ENCODE measurements around the gene EPS8L2.
A peak's percentile ranks its signal among the peaks of the same experiment; 100 is the strongest.

EPS8L2 gene

GRCh38 chr11:704781-705645 lies 1.0 kb upstream of the EPS8L2 start:
- DNase-seq (ENCODE audit: low read depth): no peak

- DNase-seq (ENCODE audit: low read depth): no peak
These were observed 467 bp downstream of the EPS8L2 start for GRCh38 chr11:706439-706956.

- DNase-seq (ENCODE audit: low read depth): no peak
These were observed 1.2 kb downstream of the EPS8L2 start for GRCh38 chr11:706957-707816.

- DNase-seq (ENCODE audit: low read depth): no peak
These were observed 1.9 kb downstream of the EPS8L2 start for GRCh38 chr11:707817-708420.

DNA sequence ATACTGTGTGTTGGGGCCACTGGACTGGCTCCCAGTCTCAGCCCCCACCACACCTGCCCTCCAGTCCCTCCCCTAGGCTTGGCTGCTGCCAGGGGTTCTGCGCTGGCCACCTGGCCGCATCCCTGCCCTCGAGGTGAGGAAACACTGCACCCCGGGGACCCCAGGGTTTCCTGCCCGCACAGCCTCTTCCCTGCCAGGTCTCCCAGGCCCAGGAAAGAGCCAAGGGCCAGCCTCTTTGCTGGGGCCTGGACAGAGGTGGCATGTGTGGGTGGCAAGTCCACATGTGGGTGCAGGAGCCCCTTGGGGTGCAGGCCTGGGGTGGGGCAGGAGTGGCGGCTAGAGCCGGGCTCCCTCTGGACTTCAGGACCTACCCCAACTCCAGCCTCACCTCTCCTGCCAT lies 2.5 kb downstream of the EPS8L2 start:
- no peak for DNase-seq (ENCODE audit: low read depth)

DNA sequence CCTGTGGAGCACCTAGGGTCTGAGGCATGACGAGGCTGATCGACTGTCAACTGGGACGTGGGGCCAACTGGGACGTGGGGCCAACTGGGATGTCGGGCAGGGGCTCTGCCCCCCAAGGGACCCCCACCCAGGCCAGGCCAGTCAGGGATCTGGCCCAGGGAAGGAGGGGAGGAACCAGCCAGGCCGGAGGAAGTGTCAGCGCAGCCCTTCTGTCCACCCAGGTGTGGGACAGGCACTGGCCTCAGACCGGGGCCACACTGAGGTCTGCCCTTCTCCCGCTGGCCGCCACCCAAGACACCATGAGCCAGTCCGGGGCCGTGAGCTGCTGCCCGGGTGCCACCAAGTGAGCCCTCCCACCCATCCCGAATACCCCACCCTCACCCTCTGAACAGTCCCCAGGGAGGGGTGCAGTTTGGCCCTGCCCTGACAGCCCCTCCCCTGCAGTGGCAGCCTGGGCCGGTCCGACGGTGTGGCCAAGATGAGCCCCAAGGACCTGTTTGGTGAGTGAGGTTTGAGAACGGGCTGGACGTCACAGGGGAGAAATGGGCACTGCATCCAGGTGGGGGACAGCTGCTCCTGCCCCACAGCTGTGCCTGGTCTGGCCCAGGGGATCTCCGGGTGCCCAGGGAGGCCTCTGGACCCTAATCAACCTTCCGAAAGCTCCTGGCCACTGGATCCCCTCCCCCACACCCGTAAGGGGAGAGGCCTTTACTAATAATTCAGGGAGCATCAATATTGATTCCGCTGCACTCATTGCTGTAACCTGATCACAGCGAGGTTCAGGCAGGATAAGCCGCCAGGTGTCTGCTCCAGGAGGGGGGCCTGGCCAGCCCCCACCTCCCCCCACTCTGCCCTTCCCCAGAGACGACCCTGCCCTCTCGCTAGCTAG lies 3.3 kb downstream of the EPS8L2 start:
- no peak for DNase-seq (ENCODE audit: low read depth)

GRCh38 chr11:714436-714835 lies 8.4 kb downstream of the EPS8L2 start:
- no peak for DNase-seq (ENCODE audit: low read depth)

DNA sequence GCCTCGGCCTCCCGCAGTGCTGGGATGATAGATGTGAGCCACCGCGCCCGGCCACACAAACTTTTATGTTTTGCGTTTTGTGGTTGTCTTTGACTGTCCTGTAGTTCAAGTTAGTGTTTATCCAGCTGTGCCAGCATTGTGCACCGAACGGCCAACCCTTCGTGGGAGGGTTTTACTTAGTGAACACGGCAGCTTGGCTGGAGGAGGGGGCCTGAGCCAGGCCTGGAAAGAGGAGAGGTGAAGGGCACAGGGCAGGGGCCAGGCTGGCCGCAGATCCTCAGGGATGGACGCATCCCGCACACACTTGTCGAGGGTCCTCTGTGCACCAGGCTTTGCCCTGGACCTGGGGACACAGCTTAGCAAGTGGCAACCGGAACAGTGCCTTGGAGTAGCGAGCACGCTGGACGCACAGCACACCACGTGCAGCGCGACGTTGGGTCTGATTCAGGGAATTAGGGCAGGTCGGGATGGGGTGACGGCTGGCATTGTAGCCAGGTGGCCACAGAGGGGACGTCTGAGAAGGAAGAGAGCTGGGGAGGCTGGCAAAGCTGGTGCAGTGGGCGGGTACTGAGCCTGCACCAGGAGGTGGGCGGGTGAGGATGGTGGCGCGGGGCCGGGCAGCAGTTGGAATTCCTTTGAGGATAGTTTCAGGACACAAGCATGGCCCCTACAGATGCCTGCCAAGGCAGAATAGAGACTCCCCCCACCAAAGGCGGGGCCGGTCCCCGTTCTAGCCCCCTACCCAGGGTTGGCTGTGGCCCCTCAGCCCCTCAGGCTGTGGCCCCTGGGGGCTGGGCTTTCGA lies 13.4 kb downstream of the EPS8L2 start:
- no peak for DNase-seq (ENCODE audit: low read depth)

DNA sequence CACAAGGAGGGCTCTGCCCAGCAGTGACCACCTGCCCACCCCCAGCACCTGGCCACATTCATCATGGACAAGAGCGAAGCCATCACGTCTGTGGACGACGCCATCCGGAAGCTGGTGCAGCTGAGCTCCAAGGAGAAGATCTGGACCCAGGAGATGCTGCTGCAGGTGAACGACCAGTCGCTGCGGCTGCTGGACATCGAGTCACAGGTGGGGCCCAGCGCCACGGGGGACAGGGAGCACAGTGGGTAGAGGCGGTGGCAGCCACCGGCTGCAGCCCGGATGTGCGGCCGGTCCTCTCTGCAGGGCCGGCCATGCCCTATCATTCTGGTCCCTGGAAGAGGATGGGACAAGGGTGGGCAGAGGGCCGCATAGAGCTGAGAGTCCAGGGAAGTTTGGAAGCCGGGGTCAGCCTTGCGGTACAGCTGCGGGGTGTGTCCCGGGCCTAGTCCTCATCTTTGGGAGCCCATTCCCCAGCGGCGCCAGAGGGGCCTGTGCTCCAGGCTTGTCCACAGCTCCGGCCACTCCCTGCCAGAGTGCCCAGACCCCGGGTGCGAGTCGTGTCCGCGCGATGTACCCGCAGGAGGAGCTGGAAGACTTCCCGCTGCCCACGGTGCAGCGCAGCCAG lies 14.1 kb downstream of the EPS8L2 start:
- DNase-seq (ENCODE audit: low read depth): no peak

GRCh38 chr11:720642-721246 lies 14.7 kb downstream of the EPS8L2 start:
- DNase-seq (ENCODE audit: low read depth): no peak

DNA sequence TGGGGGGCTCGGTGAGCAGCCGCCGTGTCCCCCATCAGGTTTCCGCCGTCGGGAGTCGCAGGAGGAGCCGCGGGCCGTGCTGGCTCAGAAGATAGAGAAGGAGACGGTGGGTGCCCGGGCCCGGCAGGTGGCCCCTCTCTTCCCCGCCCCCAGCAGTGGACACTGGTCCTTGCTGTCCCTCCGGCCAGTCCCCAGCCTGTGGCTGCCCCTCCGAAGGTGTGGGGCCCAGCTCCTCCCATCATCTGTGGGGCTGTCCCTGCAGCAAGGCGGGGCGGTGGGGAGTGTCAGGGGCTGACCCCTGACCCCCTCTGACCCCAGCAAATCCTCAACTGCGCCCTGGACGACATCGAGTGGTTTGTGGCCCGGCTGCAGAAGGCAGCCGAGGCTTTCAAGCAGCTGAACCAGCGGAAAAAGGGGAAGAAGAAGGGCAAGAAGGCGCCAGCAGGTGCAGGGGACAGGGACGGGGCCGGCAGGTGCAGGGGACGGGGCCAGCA lies 15.3 kb downstream of the EPS8L2 start:
- no peak for DNase-seq (ENCODE audit: low read depth)

DNA sequence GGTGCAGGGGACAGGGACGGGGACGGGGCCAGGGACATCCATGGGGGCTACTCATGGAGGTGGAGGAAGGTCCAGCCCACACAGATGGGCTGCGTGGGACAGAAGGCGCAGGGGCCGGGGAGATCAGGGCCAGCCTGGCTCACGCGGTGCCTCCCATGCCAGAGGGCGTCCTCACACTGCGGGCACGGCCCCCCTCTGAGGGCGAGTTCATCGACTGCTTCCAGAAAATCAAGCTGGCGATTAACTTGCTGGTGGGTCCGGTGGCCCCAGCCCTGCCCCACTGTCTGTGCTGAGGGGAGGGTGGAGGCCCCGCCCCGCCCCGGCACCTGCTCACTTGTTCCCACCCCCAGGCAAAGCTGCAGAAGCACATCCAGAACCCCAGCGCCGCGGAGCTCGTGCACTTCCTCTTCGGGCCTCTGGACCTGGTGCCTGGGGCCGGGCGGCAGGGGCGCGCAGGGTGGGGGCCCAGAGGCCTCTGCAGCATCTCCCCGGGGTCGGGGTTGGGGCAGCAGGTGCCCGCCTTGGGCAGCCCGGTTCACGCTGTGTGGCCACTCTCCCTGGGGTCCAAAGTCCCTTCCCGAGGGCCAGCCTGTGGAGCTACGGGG lies 15.8 kb downstream of the EPS8L2 start:
- no peak for DNase-seq (ENCODE audit: low read depth)

- DNase-seq (ENCODE audit: low read depth): no peak
These were observed 16.3 kb downstream of the EPS8L2 start for GRCh38 chr11:722346-722811.

DNA sequence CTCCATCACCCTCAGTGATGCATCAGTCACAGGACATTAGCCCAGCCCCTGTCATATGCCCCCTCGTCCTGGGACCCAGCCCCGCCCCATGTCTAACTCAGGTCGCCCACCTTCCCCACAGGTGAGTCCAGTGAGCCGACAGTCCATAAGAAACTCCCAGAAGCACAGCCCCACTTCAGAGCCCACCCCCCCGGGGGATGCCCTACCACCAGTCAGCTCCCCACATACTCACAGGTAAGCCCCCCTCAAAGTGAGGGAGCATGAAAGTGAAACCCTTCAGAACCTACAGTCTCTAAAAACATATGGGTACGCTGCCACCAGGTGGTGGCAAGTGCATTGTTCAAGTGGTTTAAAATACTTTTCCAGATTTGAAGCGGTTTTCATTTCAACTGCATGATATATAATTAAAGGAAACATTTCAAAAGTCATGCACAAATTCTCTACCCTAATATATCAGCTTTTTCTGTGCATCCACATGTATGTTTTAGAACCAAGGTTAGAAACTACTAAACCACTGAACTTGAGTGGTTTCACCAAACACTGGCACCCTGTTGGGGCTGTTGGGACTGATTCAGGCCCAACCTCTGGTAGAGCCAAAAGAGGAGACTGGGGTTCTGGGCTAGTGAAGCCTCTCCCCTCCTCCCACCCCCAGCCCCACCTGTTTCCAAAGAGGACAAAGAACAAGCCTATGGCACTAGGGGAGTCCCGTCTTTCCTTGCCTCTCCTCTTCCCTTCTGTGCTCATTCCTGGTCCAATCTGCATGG lies 17.3 kb downstream of the EPS8L2 start:
- DNase-seq (ENCODE audit: low read depth): peak; percentile 55

DNA sequence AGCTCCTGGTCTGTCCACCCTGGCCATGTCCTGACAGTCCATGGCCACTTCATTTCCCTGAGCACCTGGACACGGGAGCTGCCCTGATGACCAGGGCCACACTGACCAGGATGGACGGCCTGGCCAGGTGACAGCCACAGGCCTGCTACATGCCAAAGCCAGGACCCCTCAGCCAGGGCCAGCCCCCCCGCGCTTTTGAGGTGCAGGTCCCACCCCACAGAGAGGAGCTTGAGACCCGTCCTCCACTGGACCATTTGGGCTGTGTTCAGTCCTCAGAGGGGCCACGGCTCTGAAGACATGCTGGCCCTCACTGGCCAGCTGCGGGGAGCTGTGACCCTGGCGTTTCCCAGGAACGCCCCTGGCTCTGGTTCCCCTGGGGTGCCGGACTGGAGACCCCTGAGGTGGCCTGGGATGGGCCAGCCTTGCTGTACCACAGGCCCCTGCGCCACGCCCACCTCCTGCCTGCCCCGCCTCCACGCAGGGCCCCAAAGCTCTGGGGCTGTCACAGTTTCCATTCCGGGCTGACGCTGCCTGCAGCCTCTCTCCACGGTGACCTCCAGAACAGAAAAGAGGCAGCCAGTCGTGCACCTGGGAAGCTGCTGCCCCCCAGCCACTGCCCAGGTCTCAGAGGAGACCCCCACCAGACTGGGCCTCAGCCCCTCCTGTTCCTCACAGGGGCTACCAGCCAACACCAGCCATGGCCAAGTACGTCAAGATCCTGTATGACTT lies 18.2 kb downstream of the EPS8L2 start:
- DNase-seq (ENCODE audit: low read depth): no peak

DNA sequence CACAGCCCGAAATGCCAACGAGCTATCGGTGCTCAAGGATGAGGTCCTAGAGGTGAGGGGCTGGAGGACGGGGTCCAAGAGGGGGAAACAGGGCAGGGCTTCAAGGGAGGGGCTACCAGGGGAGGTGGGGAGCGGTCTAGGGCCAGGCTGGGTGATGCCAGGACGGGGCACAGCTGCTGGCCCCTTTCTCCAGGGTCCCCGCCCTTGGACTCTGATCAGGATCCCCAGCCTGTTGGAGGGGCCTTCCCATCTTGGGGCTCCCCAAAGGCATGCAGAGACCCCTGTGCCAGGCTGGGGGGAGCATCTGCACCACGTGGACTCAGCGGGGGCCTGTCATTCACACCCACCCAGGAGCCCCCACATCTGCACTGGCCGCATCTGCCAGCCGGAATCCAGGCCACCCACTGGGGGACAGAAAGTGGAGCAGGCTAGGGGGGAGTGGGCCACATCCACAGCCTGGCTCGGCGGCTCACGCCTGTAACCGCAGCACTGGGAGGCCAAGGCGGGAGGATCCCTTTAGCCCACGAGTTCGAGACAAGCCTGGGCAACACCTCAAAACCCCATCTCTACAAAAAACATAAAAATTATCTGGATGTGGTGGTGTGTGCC lies 18.9 kb downstream of the EPS8L2 start:
- DNase-seq (ENCODE audit: low read depth): no peak

DNA sequence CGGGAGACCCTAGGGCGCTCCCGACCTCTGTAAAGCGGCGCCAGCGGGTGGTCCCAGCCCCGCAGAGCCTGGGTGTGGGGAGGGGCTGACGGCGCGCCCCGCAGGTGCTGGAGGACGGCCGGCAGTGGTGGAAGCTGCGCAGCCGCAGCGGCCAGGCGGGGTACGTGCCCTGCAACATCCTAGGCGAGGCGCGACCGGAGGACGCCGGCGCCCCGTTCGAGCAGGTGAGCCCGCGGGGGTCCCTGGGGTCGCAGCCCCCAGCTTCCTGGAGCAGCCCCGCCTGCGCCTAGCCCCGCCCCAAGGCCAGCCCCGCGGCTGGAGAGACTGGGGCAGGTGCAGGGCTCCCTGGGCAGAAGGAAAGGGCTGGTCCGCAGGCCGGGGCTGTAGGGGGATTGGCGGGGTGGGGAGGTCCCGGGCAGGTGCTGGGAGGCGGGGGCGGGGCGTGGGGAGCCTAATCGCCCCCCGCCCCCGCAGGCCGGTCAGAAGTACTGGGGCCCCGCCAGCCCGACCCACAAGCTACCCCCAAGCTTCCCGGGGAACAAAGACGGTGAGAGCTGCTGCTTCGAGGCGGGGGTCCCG lies 19.7 kb downstream of the EPS8L2 start:
- DNase-seq (ENCODE audit: low read depth): no peak
